Naive thymus-derived CD8-positive, alpha-beta T cell (primary cell): Measurements from ENCODE around the gene PCBP1. TPM values are rescaled to one million over a fixed set of nuclear protein-coding genes. Genes with fewer than 3 reads are reported as not detected.
A peak's percentile ranks its signal among the peaks of the same experiment; 100 is the strongest.
"Not testable (repeated sequence)": the region's sequence is repeated elsewhere in the genome, so short reads cannot be mapped to it uniquely, and the experiment has no call there.

Experiments used
- ATAC-seq, 2 donors: fragments of 150-1000 bp; cut with Tn5 transposase in 1 of 2; sonication (Bioruptor Pico), chemical (Tn5 transposase) in 1 of 2; 1 replicate in 1 of 2; 2 replicates in 1 of 2; pipeline ENCODE4 v1.10.0; 2021; ENCODE audit warnings: mild to moderate bottlenecking in 2 of 2, moderate library complexity in 2 of 2
- POLR2A ChIA-PET: fragments of 350-600 bp; sonication (Branson Sonifier 250); formaldehyde crosslinking; loops from one replicate; lab custom pipeline; 2021; ENCODE audit warnings: antibody characterized with exemption; lab: Charles Lee
- DNase-seq, 10 donors: peaks; one replicate each; pipeline versions ENCODE4 v3.0.0 to v3.0.0-alpha.2; 2020 to 2022
- H3K27ac Mint-ChIP-seq, 10 donors: one replicate each; pipeline ENCODE4 v1.8.0; 2020 to 2022; ENCODE audit warnings: mild to moderate bottlenecking in 10 of 10, mixed read lengths in 10 of 10, moderate library complexity in 4 of 10, inconsistent platforms in 1 of 10
- H3K27me3 Mint-ChIP-seq, 5 donors: one replicate each; pipeline ENCODE4 v1.8.0; 2021 to 2022; ENCODE audit warnings: mixed read lengths in 5 of 5
- H3K36me3 Mint-ChIP-seq, 3 donors: one replicate each; pipeline ENCODE4 v1.8.0; 2020 to 2022; ENCODE audit warnings: mixed read lengths in 3 of 3, mild to moderate bottlenecking in 2 of 3, inconsistent platforms in 1 of 3
- H3K4me1 Mint-ChIP-seq, 4 donors: one replicate each; pipeline ENCODE4 v1.8.0; 2021 to 2022; ENCODE audit warnings: mixed read lengths in 4 of 4
- H3K4me3 Mint-ChIP-seq, 10 donors: one replicate each; pipeline ENCODE4 v1.8.0; 2020 to 2022; ENCODE audit warnings: mild to moderate bottlenecking in 10 of 10, mixed read lengths in 10 of 10, moderate library complexity in 6 of 10, inconsistent platforms in 1 of 10
- H3K9me3 Mint-ChIP-seq, 9 donors: one replicate each; pipeline ENCODE4 v1.8.0; 2020 to 2022; ENCODE audit warnings: mixed read lengths in 9 of 9, mild to moderate bottlenecking in 3 of 9, inconsistent platforms in 1 of 9, moderate library complexity in 1 of 9
- polyA plus RNA-seq, 3 donors: library from polyadenylated mRNA; unstranded; fragments of 300-500 nt; fragmentation: Illumina TruSeq; gene quantifications; one replicate each; pipeline ENCODE4 v1.2.3, GENCODE V29; 2021
- total RNA-seq, 8 experiments: library from RNA in 2 of 8; stranded (reverse) in 2 of 8; gene quantifications; one replicate each; pipeline ENCODE4 v1.2.3 and lab custom pipeline; 2021 to 2026

Gene PCBP1
- total and polyA plus RNA-seq, 5 experiments from 2014 or later: 159 to 393 (median 218) TPM

DNA sequence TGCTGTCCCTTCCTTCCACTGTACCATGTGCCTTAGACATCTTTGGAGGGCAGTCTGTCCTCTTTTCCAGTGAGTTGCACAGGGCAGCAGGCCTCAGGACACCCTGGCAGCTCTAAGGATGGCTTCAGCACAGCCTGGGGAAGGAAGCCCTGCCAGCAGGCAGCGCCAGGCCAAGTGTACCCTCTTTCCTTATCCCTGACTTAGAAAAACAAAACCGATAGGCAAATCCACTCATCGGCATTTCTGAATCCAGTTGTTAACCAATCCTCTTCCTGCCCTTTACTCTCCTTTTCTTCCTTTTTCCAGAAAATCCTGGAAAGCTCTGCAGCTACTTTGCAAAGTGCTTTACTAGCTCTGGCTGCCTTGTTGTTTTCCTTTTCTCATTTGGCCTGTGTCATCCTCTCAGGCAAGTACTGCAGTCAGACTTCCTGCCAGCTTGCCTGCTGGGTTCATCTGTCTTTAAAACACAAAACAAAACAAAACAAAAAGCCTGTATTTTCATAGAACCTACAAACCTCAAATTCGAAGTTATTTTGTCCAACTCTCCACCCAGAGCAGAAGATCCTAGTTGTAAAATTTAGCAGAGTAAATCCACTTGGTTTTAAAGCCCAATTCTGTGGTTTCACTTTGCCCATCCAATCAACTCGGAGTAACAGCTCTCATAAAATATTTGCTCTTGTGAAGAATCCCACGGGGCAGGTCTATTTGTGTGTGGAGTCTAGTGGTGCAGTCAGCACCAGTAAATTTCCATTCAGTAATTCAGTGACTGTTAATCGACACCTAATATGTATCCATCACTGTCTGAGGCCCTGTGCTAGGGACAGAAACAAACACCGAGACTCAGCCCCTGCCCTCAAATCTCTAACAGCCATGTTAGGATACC is 45.2 kb downstream of the PCBP1 start:
- Mint-ChIP-seq H3K4me1 (peaks cover 40 to 87% (median 81%) of the 10 kb centered on the region in 4 donors), H3K9me3 (no peaks in the 10 kb centered on the region), H3K27ac (peak overlapping the region; percentile 92 to 100 (median 97)), H3K36me3 (no peaks in the 10 kb centered on the region), H3K4me3 (peak overlapping the region; percentile 83 to 90 (median 88)), H3K27me3 (no peaks in the 10 kb centered on the region)
- POLR2A ChIA-PET: interaction anchor here (0.5 to 25.8 kb wide), 10 partner anchors 8 to 218 kb away, joined by 3 to 1727 read pairs (median 10); partner anchors contain the start of genes C2orf42, MXD1, PCBP1 and SNRPG
- ATAC-seq (peak; percentile 55 to 56), DNase-seq (peak in 6 of 10 donors; percentile 25 to 72 (median 56))

GRCh38 chr2:70133127-70133452 is 45.8 kb downstream of the PCBP1 start:
- no peaks in the 10 kb centered on the region for H3K36me3 Mint-ChIP-seq

DNA sequence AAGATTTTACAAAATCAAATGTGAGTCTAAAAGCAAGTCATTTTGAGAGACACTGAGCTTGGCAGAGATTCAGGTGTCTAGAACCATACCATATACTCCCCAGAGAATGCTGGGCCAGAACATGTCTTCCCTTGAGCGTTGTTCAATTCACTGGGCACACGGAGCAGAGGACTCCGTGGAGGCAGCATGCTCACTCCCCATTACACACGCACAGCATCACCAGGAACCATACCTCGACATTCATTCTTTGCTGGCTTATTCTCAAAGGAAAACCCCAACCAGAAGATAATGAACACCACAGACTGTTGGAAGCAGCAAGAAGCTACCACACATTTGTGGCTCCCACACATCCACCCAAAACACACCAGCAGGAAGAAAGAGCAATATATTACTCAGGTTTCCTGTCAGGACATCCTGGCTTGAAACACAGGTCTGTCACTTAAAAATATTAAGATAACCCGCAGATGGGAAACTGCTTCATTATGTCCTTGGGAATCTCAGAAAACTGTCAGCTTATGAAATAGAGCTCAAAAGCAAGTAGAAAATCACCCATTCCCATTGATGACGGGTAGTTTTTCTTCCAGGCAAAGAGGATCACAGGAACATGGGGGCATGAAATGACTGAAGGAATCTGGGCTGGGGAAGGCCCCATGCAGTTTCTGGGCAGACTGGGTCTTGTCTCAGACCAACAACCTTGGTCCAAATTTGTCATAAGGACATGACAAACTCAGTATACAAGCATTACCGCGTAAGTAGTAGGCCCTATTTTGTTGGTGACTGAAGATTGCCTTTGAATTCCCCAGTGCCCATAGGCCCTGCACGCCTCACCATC is 46.4 kb downstream of the PCBP1 start:
- POLR2A ChIA-PET: interaction anchor here (0.5 to 25.8 kb wide), 10 partner anchors 8 to 219 kb away, joined by 3 to 1727 read pairs (median 15); partner anchors contain the start of genes MXD1, PCBP1 and SNRPG
- peak overlapping the region; percentile 92 to 100 (median 97) for H3K27ac Mint-ChIP-seq
- H3K27me3 Mint-ChIP-seq: no peaks in the 10 kb centered on the region
- peak overlapping the region; percentile 83 to 90 (median 88) for H3K4me3 Mint-ChIP-seq
- ATAC-seq (peak; percentile 3 to 5), DNase-seq (peak in 1 of 10 donors; percentile 54)
- no peaks in the 10 kb centered on the region for H3K36me3 Mint-ChIP-seq
- H3K4me1 Mint-ChIP-seq: peaks cover 45 to 87% (median 81%) of the 10 kb centered on the region in 4 donors
- H3K9me3 Mint-ChIP-seq: no peaks in the 10 kb centered on the region

More at GRCh38 chr2:70133127-70133452, 45.8 kb downstream of the PCBP1 start:
- H3K9me3 Mint-ChIP-seq: no peaks in the 10 kb centered on the region
- peak overlapping the region; percentile 92 to 100 (median 97) for H3K27ac Mint-ChIP-seq
- no peak for ATAC-seq
- H3K4me1 Mint-ChIP-seq: peaks cover 45 to 87% (median 81%) of the 10 kb centered on the region in 4 donors
- peak overlapping the region; percentile 83 to 90 (median 88) for H3K4me3 Mint-ChIP-seq
- DNase-seq: no peak
- POLR2A ChIA-PET: interaction anchor here (0.5 to 25.8 kb wide), 9 partner anchors 9 to 219 kb away, joined by 3 to 1727 read pairs (median 11); partner anchors contain the start of genes MXD1, PCBP1 and SNRPG
- no peaks in the 10 kb centered on the region for H3K27me3 Mint-ChIP-seq

DNA sequence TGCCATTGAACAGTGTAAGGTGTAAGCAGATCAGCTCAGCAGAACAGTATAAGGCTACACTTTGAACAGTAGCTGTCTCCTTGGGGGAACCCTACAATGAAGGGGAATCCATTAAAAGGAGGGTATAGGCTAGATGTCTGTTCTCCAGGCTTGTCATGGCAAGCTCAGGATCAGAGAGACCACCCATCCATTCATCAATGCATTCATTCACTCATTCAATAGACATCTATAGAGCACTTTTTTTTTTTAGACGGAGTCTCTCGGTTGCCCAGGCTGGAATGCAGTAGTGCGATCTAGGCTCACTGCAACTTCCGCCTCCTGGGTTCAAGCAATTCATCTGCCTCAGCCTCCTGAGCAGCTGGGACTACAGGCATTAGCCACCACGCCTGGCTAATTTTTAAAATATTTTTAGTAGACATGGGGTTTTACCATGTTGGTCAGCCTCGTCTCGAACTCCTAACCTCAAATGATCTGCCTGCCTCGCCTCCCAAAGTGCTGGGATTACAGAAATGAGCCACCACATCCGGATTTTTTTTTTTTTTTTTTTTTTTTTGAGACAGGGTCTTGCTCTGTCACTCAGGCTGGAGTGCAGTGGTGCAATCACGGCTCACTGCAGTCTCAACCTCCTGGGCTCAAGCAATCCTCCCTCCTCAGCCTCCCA is 47.2 kb downstream of the PCBP1 start:
- not testable (repeated sequence) for H3K9me3 Mint-ChIP-seq, H3K27me3 Mint-ChIP-seq, H3K36me3 Mint-ChIP-seq, DNase-seq
- Mint-ChIP-seq H3K27ac (peak overlapping the region; percentile 94 to 100 (median 98)), H3K4me1 (peaks cover 45 to 91% (median 81%) of the 10 kb centered on the region in 4 donors), H3K4me3 (peak overlapping the region; percentile 83 to 90 (median 88))
- ATAC-seq: peak in 1 of 2 donors; percentile 7
- POLR2A ChIA-PET: interaction anchor here (0.7 to 25.8 kb wide), 8 partner anchors 7 to 159 kb away, joined by 4 to 1727 read pairs (median 44); partner anchors contain the start of genes C2orf42, PCBP1 and SNRPG

Other genes starting within 250 kb of the PCBP1 start
- 10 to 100 TPM; 49.1 to 51.2 TPM for gene SNRNP27, start 193.5 kb upstream of the PCBP1 start, total RNA-seq
- gene SNRNP27, start 193.5 kb upstream of the PCBP1 start, polyA plus RNA-seq: 10 to 100 TPM; 38.6 to 60.9 (median 50.9) TPM
- gene MXD1, start 172.4 kb upstream of the PCBP1 start, total RNA-seq: 10 to 100 TPM; 14.3 to 15.8 TPM
- gene MXD1, start 172.4 kb upstream of the PCBP1 start, polyA plus RNA-seq: 1 to 10 TPM; 6.4 to 9.3 (median 8.8) TPM
- gene ASPRV1, start 125.8 kb upstream of the PCBP1 start, total RNA-seq: 1 to 10 TPM; 2.3 to 2.8 TPM
- 1 to 10 TPM in 2 of 3 donors, under 1 TPM in 1; 0.91 to 1.8 (median 1.1) TPM for gene ASPRV1, start 125.8 kb upstream of the PCBP1 start, polyA plus RNA-seq
- 10 to 100 TPM; 36.6 to 40.3 TPM for gene C2orf42, start 103.5 kb downstream of the PCBP1 start, total RNA-seq
- 10 to 100 TPM; 19.6 to 31.1 (median 19.9) TPM for gene C2orf42, start 103.5 kb downstream of the PCBP1 start, polyA plus RNA-seq
- gene TIA1, start 161.2 kb downstream of the PCBP1 start, total RNA-seq: 100 to 1,000 TPM; 201 to 202 TPM
- 10 to 100 TPM; 37.0 to 62.6 (median 41.9) TPM for gene TIA1, start 161.2 kb downstream of the PCBP1 start, polyA plus RNA-seq
- 10 to 100 TPM; 28.5 to 32.0 TPM for gene PCYOX1, start 170.7 kb downstream of the PCBP1 start, total RNA-seq
- gene PCYOX1, start 170.7 kb downstream of the PCBP1 start, polyA plus RNA-seq: 10 to 100 TPM; 22.6 to 28.8 (median 24.4) TPM
- 100 to 1,000 TPM; 116 to 133 TPM for gene SNRPG, start 206.3 kb downstream of the PCBP1 start, total RNA-seq
- gene SNRPG, start 206.3 kb downstream of the PCBP1 start, polyA plus RNA-seq: 100 to 1,000 TPM; 192 to 244 (median 206) TPM
- gene FAM136A, start 214.6 kb downstream of the PCBP1 start, total RNA-seq: 10 to 100 TPM; 38.9 to 41.8 TPM
- 10 to 100 TPM; 43.2 to 45.3 (median 44.4) TPM for gene FAM136A, start 214.6 kb downstream of the PCBP1 start, polyA plus RNA-seq